A549 (cell line): ENCODE measurements around the gene HPN. TPM values are rescaled to one million over a fixed set of nuclear protein-coding genes. Genes with fewer than 3 reads are reported as not detected.
"Not testable (repeated sequence)": the region's sequence is repeated elsewhere in the genome, so short reads cannot be mapped to it uniquely, and the experiment has no call there.

ENCODE experiments used
- ATAC-seq, 2 experiments: fragments of 200-7000 bp in 1 of 2; fragments of >200 bp in 1 of 2; cut with Nextera tagmentation in 1 of 2; cut with Tn5 transposase in 1 of 2; 3 replicates each; pipeline versions ENCODE4 v1.8.0 to v1.9.1; 2018 to 2020; ENCODE audit warnings: mild to moderate bottlenecking in 1 of 2, moderate library complexity in 1 of 2
- CTCF ChIA-PET: fragments of 300-600 bp; sonication (Branson Sonifier 250); formaldehyde crosslinking; extraction: SDS; loops from one replicate; lab custom pipeline; 2021; ENCODE audit warnings: antibody characterized with exemption, inconsistent platforms; lab: Yijun Ruan, JAX
- POLR2A ChIA-PET: fragments of 350-600 bp; formaldehyde crosslinking; extraction: SDS; loops from one replicate; lab custom pipeline; 2021; ENCODE audit warnings: antibody characterized with exemption, inconsistent platforms; lab: Yijun Ruan, JAX
- DNase-seq, 2 experiments: peaks; one replicate each; pipeline versions ENCODE4 v3.0.0 to v3.0.0-alpha.2; 2011 to 2016; ENCODE audit warnings: low read depth in 1 of 2, low spot score in 1 of 2
- FAIRE-seq: peaks from 2 replicates; lab custom pipeline; 2011; peaks lifted over from hg19 to GRCh38; lab: Jason Lieb, UNC
- H3K27ac ChIP-seq, 2 experiments: fragments of >200 bp; sonication (Bioruptor Twin); formaldehyde crosslinking; 3 replicates each; pipeline ENCODE4 v1.5.1; 2016 to 2017
- H3K4me1 ChIP-seq: fragments of >200 bp; sonication (Bioruptor Twin); formaldehyde crosslinking; 3 replicates; pipeline ENCODE4 v1.6.1; 2016
- H3K4me2 ChIP-seq: fragments of >200 bp; sonication (Bioruptor Twin); formaldehyde crosslinking; 3 replicates; pipeline ENCODE4 v1.6.1; 2016
- H3K4me3 ChIP-seq: fragments of >200 bp; sonication (Bioruptor Twin); formaldehyde crosslinking; 3 replicates; pipeline ENCODE4 v1.5.1; 2016
- H3K9me3 ChIP-seq: fragments of >200 bp; sonication (Bioruptor Twin); formaldehyde crosslinking; 3 replicates; pipeline ENCODE4 v1.6.1; 2016
- EHF ChIP-seq: fragments of 250-450 bp; sonication (Bioruptor Pico); IDR thresholded peaks from 2 replicates; pipeline ENCODE4 v1.5.0; 2020; ENCODE audit warnings: mild to moderate bottlenecking
- FOSB ChIP-seq: fragments of 250-450 bp; sonication (Bioruptor Pico); IDR thresholded peaks from 2 replicates; pipeline ENCODE4 v1.5.0; 2020; ENCODE audit warnings: mild to moderate bottlenecking, moderate library complexity
- HDAC2 ChIP-seq: fragments of 200-600 bp; sonication (generic); IDR thresholded peaks from 2 replicates; pipeline ENCODE4 v1.6.1; 2016
- JUN ChIP-seq, 2 experiments: fragments of >200 bp; sonication (Bioruptor Twin); formaldehyde crosslinking; IDR thresholded peaks; 2 replicates in 1 of 2; 3 replicates in 1 of 2; pipeline ENCODE4 v1.6.1; 2016 to 2017
- JUNB ChIP-seq: fragments of >200 bp; sonication (Bioruptor Twin); formaldehyde crosslinking; IDR thresholded peaks from 2 replicates; pipeline ENCODE4 v1.6.1; 2016
- KDM5A ChIP-seq: fragments of 200-600 bp; sonication (generic); IDR thresholded peaks from 2 replicates; pipeline ENCODE4 v1.6.1; 2016; ENCODE audit warnings: antibody characterized with exemption, mild to moderate bottlenecking
- PBX3 ChIP-seq: IDR thresholded peaks from 2 replicates; pipeline ENCODE4 v1.6.1; 2012
- POLR2AphosphoS2 ChIP-seq: conservative IDR thresholded peaks from 2 replicates; pipeline ENCODE4 v1.6.1; 2012; ENCODE audit warnings: low read length, improper control_type of control experiment, inconsistent platforms
- SREBF2 ChIP-seq: fragments of 450-650 bp; IDR thresholded peaks from 2 replicates; pipeline ENCODE4 v1.6.1; 2014; ENCODE audit warnings: mild to moderate bottlenecking, moderate library complexity
- TFCP2L1 ChIP-seq: fragments of 250-450 bp; sonication (Bioruptor Pico); IDR thresholded peaks from 2 replicates; pipeline ENCODE4 v1.5.0; 2021; ENCODE audit warnings: mild to moderate bottlenecking
- ZFP36 ChIP-seq: fragments of 450-650 bp; IDR thresholded peaks from 2 replicates; pipeline ENCODE4 v1.6.1; 2014; ENCODE audit warnings: borderline replicate concordance; ENCODE audit not compliant: partially characterized antibody
- ZSCAN20 ChIP-seq: fragments of 250-450 bp; sonication (Bioruptor Pico); IDR thresholded peaks from 2 replicates; pipeline ENCODE4 v1.8.0; 2022; ENCODE audit warnings: mild to moderate bottlenecking, moderate library complexity
- WGBS: methylation state at CpG from one replicate; pipeline ENCODE4 v1.1.6; 2017; ENCODE audit errors: missing lambda C conversion rate; 5-methylcytosine and 5-hydroxymethylcytosine counted together
- polyA plus RNA-seq, 4 experiments: library from polyadenylated mRNA; depleted of rRNA in 3 of 4; stranded (reverse); fragments of >200 nt; fragmentation: RNase III in 1 of 4; extraction: RNeasy Plus Mini Kit Qiagen cat#74134 plus additional on column Dnase treatment in 1 of 4; gene quantifications; 2 replicates in 3 of 4; 3 replicates in 1 of 4; pipeline ENCODE4 v1.2.3, GENCODE V29; 2011 to 2017
- TF ChIP-seq, protein P1 (sequence below): fragments of 250-450 bp; sonication (Bioruptor Pico); IDR thresholded peaks from 2 replicates; pipeline ENCODE4 v1.5.0; 2020; ENCODE audit warnings: low read depth, mild to moderate bottlenecking, moderate library complexity

Gene HPN
- polyA plus RNA-seq, 2 of the 4 experiments (the other 2 are of a cell fraction) = 0.06 to 0.08 TPM

GRCh38 chr19:35006342-35006998, 35.1 kb upstream of the HPN start (continued):
- TF ChIP-seq ZSCAN20 (CRISPR knock-in tag) (no peak), HDAC2 (0 out of 2 replicates have a peak, but pooled peaks have one; percentile 3), PBX3 (peak; percentile 91)

DNA sequence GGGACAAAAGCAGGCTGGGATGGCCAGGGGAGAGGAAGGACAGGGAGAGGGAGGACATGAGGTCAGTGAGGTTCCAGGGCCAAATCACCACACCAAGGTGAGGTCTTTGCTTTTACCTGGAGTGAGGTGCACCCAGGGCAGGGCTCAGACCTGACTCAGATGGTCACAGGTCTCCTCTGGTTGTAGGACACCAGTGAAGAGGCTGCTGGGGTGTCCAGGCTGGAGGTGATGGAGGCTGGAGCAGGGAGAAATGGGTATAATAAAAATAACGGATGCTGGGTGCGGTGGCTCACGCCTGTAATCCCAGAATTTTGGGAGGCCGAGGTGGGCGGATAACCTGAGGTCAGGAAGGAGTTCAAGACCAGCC, 34.5 kb upstream of the HPN start:
- ATAC-seq (peak in 1 of 2 experiments; percentile 4; a peak in 3 of 6 replicates), FAIRE-seq (no peak), DNase-seq (no peak)
- H3K9me3 ChIP-seq = no peaks in the 10 kb centered on the region
- POLR2A ChIA-PET = interaction anchor here (0.8 to 3.7 kb wide), 14 partner anchors 8 to 329 kb away, joined by 3 to 45 read pairs (median 6); partner anchors contain the start of genes SCN1B, ZNF181, ZNF30 and ZNF302
- peaks cover 78% of the 10 kb centered on the region for H3K4me1 ChIP-seq
- CTCF ChIA-PET = interaction anchor here (0.8 to 61.4 kb wide), 13 partner anchors 5 to 137 kb away, joined by 3 to 1860 read pairs (median 5); partner anchors contain the start of genes FXYD7, GRAMD1A, SCN1B and ZNF792
- TF ChIP-seq SREBF2 (no peak), JUN (IDR thresholded peaks at IDR 0.05) (no peak), ZFP36 (no peak), EHF (0 out of 2 replicates have a peak, but pooled peaks have one; percentile 9), POLR2AphosphoS2 (no peak), JUNB (no peak)
- TF ChIP-seq, protein P1, sequence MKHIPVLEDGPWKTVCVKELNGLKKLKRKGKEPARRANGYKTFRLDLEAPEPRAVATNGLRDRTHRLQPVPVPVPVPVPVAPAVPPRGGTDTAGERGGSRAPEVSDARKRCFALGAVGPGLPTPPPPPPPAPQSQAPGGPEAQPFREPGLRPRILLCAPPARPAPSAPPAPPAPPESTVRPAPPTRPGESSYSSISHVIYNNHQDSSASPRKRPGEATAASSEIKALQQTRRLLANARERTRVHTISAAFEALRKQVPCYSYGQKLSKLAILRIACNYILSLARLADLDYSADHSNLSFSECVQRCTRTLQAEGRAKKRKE (CRISPR knock-in tag) = no peak
- WGBS = 92% methylated on average over 5 of the region's 5 CpGs
- H3K27ac ChIP-seq = peak overlapping the region; percentile 93 to 94
- H3K4me3 ChIP-seq = peak overlapping the region; percentile 25
- H3K4me2 ChIP-seq = peak overlapping the region; percentile 76

DNA sequence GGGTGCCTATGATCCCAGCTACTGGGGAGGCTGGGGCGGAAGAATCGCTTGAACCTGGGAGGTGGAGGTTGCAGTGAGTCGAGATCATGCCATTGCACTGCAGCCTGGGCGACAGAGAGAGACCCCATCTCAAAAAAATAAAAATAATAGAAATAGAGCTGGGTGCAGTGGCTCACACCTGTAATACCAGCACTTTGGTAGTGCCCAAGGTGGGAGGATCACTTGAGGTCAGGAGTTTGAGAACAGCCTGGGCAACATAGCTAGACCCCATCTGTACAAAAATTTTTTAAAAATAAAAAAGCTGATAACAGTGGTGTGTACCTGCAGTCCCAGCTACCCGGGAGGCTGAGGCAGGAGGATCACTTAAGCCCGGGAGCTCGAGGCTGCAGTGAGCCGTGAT, 34.1 kb upstream of the HPN start:
- FAIRE-seq, DNase-seq, ATAC-seq, H3K9me3 ChIP-seq, H3K4me3 ChIP-seq: not testable (repeated sequence)
- peak overlapping the region; percentile 93 to 94 for H3K27ac ChIP-seq
- 94% methylated on average over 8 of the region's 8 CpGs for WGBS
- TF ChIP-seq TFCP2L1 (CRISPR knock-in tag) = 0 out of 2 replicates have a peak, but pooled peaks have one; percentile 62
- POLR2A ChIA-PET = interaction anchor here (1.6 to 3.7 kb wide), 4 partner anchors 10 to 24 kb away, joined by 7 to 45 read pairs (median 20); partner anchors contain the start of gene SCN1B
- CTCF ChIA-PET = interaction anchor here (0.6 to 61.4 kb wide), 11 partner anchors 5 to 705 kb away, joined by 3 to 1860 read pairs (median 7); partner anchors contain the start of genes GRAMD1A, LGI4, SCN1B and ZNF792
- peak overlapping the region; percentile 76 for H3K4me2 ChIP-seq
- peaks cover 76% of the 10 kb centered on the region for H3K4me1 ChIP-seq

DNA sequence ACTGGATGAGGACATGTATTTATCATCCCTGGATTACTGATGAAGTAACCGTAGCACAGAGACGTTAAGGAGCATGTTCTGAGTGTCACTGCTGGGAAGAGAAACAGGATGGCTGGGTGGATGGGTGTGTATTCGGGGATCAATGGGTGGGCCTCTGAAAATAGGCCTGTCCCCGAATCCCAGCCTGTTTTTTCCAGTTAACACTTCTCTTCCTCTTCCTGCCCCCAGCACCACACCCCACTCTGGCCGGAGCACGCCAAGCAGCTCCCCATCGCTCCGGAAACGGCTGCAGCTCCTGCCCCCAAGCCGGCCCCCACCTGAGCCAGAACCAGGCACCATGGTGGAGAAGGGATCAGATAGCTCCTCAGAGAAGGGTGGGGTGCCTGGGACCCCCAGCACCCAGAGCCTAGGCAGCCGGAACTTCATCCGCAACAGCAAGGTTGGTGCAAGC, 32.6 kb upstream of the HPN start:
- WGBS = 92% methylated on average over 12 of the region's 12 CpGs
- no peak for ATAC-seq
- Histone ChIP-seq H3K4me1 (peaks cover 65% of the 10 kb centered on the region), H3K4me2 (peak overlapping the region; percentile 4; the same call in 1 of the 3 replicates), H3K4me3 (no peak overlapping the region), H3K27ac (peak overlapping the region; percentile 93 to 94), H3K9me3 (no peaks in the 10 kb centered on the region)
- ChIA-PET POLR2A (interaction anchor here (2.0 to 3.7 kb wide), 2 partner anchors 9 to 19 kb away, joined by 8 to 45 read pairs; partner anchors contain the start of genes GRAMD1A and SCN1B), CTCF (interaction anchor here (1.3 to 61.4 kb wide), 6 partner anchors 3 to 127 kb away, joined by 5 to 1860 read pairs (median 20); partner anchors contain the start of genes GRAMD1A, LGI4, SCN1B and ZNF792)
- FAIRE-seq = peak; percentile 92
- DNase-seq = no peak
- TF ChIP-seq FOSB (CRISPR knock-in tag) = 0 out of 2 replicates have a peak, but pooled peaks have one; percentile 37
- TF ChIP-seq KDM5A = no peak
